HFFc6 (cell line): ENCODE measurements around the gene LAMA5. TPM values are rescaled to one million over a fixed set of nuclear protein-coding genes. Genes with fewer than 3 reads are reported as not detected.
"Not testable (repeated sequence)": the region's sequence is repeated elsewhere in the genome, so short reads cannot be mapped to it uniquely, and the experiment has no call there.

Experiments
- DNase-seq: peaks from one replicate; pipeline ENCODE4 v3.0.0-alpha.2; 2018
- H3K27ac Mint-ChIP-seq: 2 replicates; pipeline ENCODE4 v1.8.0; 2020; ENCODE audit warnings: mild to moderate bottlenecking, mixed read lengths
- H3K27me3 Mint-ChIP-seq: 2 replicates; pipeline ENCODE4 v1.8.0; 2021; ENCODE audit warnings: mild to moderate bottlenecking, moderate library complexity, mixed read lengths; ENCODE audit not compliant: insufficient read depth
- H3K36me3 Mint-ChIP-seq: 2 replicates; pipeline ENCODE4 v1.8.0; 2021; ENCODE audit warnings: low read depth, mixed read lengths
- H3K4me1 Mint-ChIP-seq: 2 replicates; pipeline ENCODE4 v1.8.0; 2020; ENCODE audit warnings: low read depth, mixed read lengths
- H3K4me3 Mint-ChIP-seq: 2 replicates; pipeline ENCODE4 v1.8.0; 2020; ENCODE audit warnings: mild to moderate bottlenecking, moderate library complexity, mixed read lengths
- H3K9me3 Mint-ChIP-seq: 2 replicates; pipeline ENCODE4 v1.8.0; 2020; ENCODE audit warnings: mild to moderate bottlenecking, mixed read lengths
- CTCF ChIP-seq: fragments of 200-600 bp; sonication (generic); IDR thresholded peaks from 2 replicates; pipeline ENCODE4 v1.5.0; 2021; ENCODE audit warnings: antibody characterized with exemption, mild to moderate bottlenecking
- total RNA-seq, 6 experiments: library from RNA; stranded (reverse); fragmentation: NEBNext Ultra II Directional; extraction: Animal tissue kit (Norgen Biotek cat#: 25700); gene quantifications; 2 replicates in 1 of 6; 3 replicates in 5 of 6; pipeline ENCODE4 v1.2.3, GENCODE V29; 2021

LAMA5 gene
- total RNA-seq, 6 experiments from 2014 or later = 1.2 to 2.4 (median 1.5) TPM

DNA sequence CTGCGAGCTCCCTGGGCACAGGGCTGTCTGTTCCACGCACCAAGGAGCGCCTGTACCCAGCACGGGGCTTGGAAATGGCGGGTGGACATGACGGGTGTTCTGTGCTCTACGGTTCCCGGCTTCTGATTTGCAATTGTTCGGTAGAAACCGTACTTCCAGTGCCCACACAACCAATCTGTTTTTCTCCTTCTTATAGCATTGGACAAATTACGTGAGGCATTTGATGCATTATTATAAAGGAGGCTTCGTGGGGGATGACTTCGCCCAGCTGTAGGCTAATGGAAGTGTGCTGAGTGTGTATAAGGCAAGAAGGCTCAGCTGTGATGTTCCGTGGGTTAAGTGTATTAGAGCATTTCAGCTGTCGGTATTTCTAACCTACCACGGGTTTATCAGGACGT, 10.0 kb upstream of the LAMA5 start:
- Mint-ChIP-seq H3K27ac (no peak overlapping the region), H3K9me3 (peaks cover 8% of the 10 kb centered on the region), H3K4me1 (no peaks in the 10 kb centered on the region), H3K27me3 (peaks cover 3% of the 10 kb centered on the region), H3K36me3 (peaks cover 5% of the 10 kb centered on the region), H3K4me3 (no peak overlapping the region)
- no peak for TF ChIP-seq CTCF
- no peak for DNase-seq

GRCh38 chr20:62376112-62377063, 9.3 kb upstream of the LAMA5 start:
- TF ChIP-seq CTCF = peak; percentile 36; the same call in 1 of the 2 replicates
- H3K27ac Mint-ChIP-seq = no peak overlapping the region
- no peak for DNase-seq
- H3K4me3 Mint-ChIP-seq = no peak overlapping the region
- peaks cover 3% of the 10 kb centered on the region; the same call in 1 of the 2 replicates for H3K9me3 Mint-ChIP-seq
- peaks cover 3% of the 10 kb centered on the region; the same call in 1 of the 2 replicates for H3K27me3 Mint-ChIP-seq
- no peaks in the 10 kb centered on the region for H3K4me1 Mint-ChIP-seq
- no peaks in the 10 kb centered on the region for H3K36me3 Mint-ChIP-seq

DNA sequence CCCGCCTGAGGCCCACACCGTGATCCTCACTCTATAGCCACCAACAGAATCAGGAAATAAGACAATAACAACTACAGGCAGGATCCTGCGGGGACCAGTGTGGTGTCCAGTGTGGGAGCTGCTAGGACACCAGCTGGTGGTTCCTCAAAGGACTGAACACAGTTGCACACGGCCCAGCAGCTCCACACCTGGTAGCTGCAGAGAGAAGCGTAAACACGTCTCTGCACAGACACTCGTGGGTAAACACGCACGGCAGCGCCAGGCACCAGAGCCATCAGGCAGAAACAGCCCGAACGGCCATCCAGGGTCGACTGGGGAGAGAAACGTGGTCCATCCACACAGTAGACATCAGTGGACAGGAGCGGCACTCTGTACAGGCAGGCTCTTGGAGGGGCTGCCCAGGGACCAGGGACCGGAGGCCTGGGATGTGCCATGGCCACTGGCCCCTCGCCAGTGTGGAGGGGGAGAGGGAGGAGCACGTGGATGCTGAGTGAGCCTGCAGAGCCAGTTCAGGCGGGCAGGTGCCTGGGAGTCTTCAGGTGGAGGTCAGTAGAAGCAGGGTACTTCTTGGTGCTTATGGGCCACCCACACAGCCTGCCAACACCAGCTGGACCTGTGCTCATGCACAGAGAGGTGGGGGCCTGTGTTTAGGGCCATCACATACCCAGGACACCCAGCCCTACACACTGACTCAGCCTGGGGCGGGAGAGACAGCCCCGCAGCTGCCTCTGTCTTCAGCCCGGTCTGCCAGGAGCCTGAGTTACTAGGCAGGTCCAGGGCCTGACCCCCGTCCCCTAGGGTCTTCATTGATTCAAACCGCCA, 7.4 kb upstream of the LAMA5 start:
- Mint-ChIP-seq H3K4me3 (no peak overlapping the region), H3K27ac (no peak overlapping the region), H3K36me3 (no peaks in the 10 kb centered on the region), H3K27me3 (peaks cover 3% of the 10 kb centered on the region; the same call in 1 of the 2 replicates), H3K4me1 (peaks cover 9% of the 10 kb centered on the region), H3K9me3 (peaks cover 3% of the 10 kb centered on the region; the same call in 1 of the 2 replicates)
- no peak for DNase-seq
- TF ChIP-seq CTCF = no peak

- not testable (repeated sequence) for H3K27ac Mint-ChIP-seq, H3K9me3 Mint-ChIP-seq, H3K4me3 Mint-ChIP-seq, H3K36me3 Mint-ChIP-seq, DNase-seq, H3K27me3 Mint-ChIP-seq
- H3K4me1 Mint-ChIP-seq = peaks cover 17% of the 10 kb centered on the region
These were observed 6.6 kb upstream of the LAMA5 start for GRCh38 chr20:62373631-62374179.

- H3K27me3 Mint-ChIP-seq = peaks cover 6% of the 10 kb centered on the region; the same call in 1 of the 2 replicates
These were observed 5.2 kb upstream of the LAMA5 start for GRCh38 chr20:62372042-62372993.

More at GRCh38 chr20:62372042-62372993, 5.2 kb upstream of the LAMA5 start:
- Mint-ChIP-seq H3K9me3 (peaks cover 3% of the 10 kb centered on the region; the same call in 1 of the 2 replicates), H3K4me3 (no peak overlapping the region), H3K27ac (no peak overlapping the region), H3K36me3 (no peaks in the 10 kb centered on the region), H3K4me1 (peaks cover 17% of the 10 kb centered on the region)
- no peak for DNase-seq
- no peak for TF ChIP-seq CTCF
